HEK293T (cell line): ENCODE data around the gene SNX3.

Experiments used
- ELF4 ChIP-seq: fragments of 450-650 bp; IDR thresholded peaks from 2 replicates; pipeline ENCODE4 v1.6.1; 2017; ENCODE audit warnings: antibody characterized with exemption
- FOXA1 ChIP-seq: fragments of 450-650 bp; IDR thresholded peaks from 2 replicates; pipeline ENCODE4 v1.6.1; 2016; ENCODE audit warnings: mild to moderate bottlenecking
- SP1 ChIP-seq: fragments of 450-650 bp; IDR thresholded peaks from 2 replicates; pipeline ENCODE4 v1.6.1; 2017
- SUZ12 ChIP-seq: fragments of 450-650 bp; IDR thresholded peaks from 2 replicates; pipeline ENCODE4 v1.6.1; 2016; ENCODE audit warnings: mild to moderate bottlenecking
- ZNF384 ChIP-seq: fragments of 450-650 bp; IDR thresholded peaks from 2 replicates; pipeline ENCODE4 v1.6.1; 2016

GRCh38 chr6:108207013-108207412 lies 53.8 kb downstream of the SNX3 start:
- TF ChIP-seq SUZ12 (no peak), FOXA1 (no peak), ZNF384 (no peak), SP1 (no peak), ELF4 (no peak)
